Chondrocyte (in vitro differentiated cells): ENCODE measurements around the gene SS18L1. TPM values are rescaled to one million over a fixed set of nuclear protein-coding genes. Genes with fewer than 3 reads are reported as not detected.

Experiments
- DNase-seq: peaks from one replicate; pipeline ENCODE4 v3.0.0; 2021; ENCODE audit warnings: mixed read lengths, low spot score
- H3K27ac Mint-ChIP-seq: one replicate; pipeline ENCODE4 v1.8.0; 2021; ENCODE audit warnings: mild to moderate bottlenecking, moderate library complexity, mixed read lengths; ENCODE audit not compliant: unreplicated experiment
- H3K27me3 Mint-ChIP-seq: 2 replicates; pipeline ENCODE4 v1.8.0; 2021; ENCODE audit warnings: low read depth, mixed read lengths
- H3K36me3 Mint-ChIP-seq: 2 replicates; pipeline ENCODE4 v1.8.0; 2021; ENCODE audit warnings: low read depth, mixed read lengths
- H3K4me1 Mint-ChIP-seq: 2 replicates; pipeline ENCODE4 v1.8.0; 2021; ENCODE audit warnings: low read depth, mild to moderate bottlenecking, mixed read lengths
- H3K4me3 Mint-ChIP-seq: one replicate; pipeline ENCODE4 v1.8.0; 2021; ENCODE audit warnings: mild to moderate bottlenecking, moderate library complexity, mixed read lengths; ENCODE audit not compliant: unreplicated experiment
- H3K9me3 Mint-ChIP-seq: 2 replicates; pipeline ENCODE4 v1.8.0; 2021; ENCODE audit warnings: low read depth, mixed read lengths
- CTCF ChIP-seq: fragments of 200-600 bp; sonication (generic); IDR thresholded peaks from 2 replicates; pipeline ENCODE4 v1.5.0; 2021; ENCODE audit warnings: antibody characterized with exemption, mild to moderate bottlenecking, moderate library complexity
- total RNA-seq: library from RNA; stranded (reverse); gene quantifications from 3 replicates; pipeline ENCODE4 v1.2.1, GENCODE V29; 2021

SS18L1 gene
- total RNA-seq, 1 donor from 2014 or later: 13.4 TPM

DNA sequence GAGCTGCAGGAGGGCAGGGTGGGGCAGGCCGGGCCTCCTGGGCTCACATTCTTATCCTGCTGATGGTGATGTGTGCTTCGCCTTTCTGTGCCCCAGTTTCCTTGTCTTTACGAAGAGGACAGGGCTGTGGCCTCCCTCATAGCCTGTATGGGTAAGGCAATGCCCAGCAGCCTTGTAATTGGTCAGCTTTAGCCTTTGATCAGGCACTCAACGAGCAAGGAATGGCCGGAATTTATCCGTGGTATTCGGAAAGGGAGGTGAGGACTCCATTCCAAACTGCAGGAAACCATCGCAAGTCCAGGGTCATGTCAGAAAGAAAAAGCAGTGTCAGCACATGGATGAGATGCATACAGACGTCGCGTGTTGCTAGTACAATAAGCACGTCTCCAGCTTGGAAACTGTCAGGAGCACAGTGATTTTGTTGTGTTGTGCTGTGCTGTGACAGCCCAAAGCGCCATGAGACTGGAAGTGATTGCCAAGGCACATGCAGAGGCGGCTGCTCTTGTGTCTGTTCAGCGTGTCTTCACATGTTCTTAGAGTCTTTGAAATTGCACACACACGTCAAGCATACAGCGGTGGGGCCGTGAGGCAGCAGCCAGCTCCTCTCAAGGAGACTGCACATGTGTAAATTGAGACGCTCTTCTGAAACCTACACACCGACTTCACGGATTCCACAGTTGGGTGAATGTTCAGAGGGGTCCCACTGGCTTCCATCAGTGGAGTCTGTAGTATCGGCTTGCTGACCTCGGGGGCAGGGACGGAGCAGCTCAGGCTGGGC, 6.2 kb downstream of the SS18L1 start:
- TF ChIP-seq CTCF: no peak
- no peaks in the 10 kb centered on the region for H3K27me3 Mint-ChIP-seq
- H3K9me3 Mint-ChIP-seq: no peaks in the 10 kb centered on the region
- DNase-seq: no peak
- peaks cover 5% of the 10 kb centered on the region for H3K36me3 Mint-ChIP-seq
- peaks cover 33% of the 10 kb centered on the region for H3K4me1 Mint-ChIP-seq
- H3K27ac Mint-ChIP-seq: no peak overlapping the region
- H3K4me3 Mint-ChIP-seq: no peak overlapping the region

DNA sequence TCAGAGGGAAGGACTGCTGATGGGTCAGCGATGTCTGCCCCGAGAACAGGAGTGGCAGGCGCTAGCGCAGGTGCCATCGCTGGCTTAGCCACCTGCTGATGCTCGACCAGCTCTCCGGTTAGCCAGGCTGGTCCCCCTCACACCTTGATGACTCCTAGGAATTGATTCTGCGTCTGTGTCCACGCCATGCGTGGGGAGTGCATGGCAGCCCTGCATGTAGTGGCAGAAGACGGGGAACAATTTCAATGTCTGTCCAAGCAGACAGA, 6.7 kb downstream of the SS18L1 start:
- H3K4me3 Mint-ChIP-seq: no peak overlapping the region
- no peaks in the 10 kb centered on the region for H3K9me3 Mint-ChIP-seq
- peaks cover 5% of the 10 kb centered on the region for H3K36me3 Mint-ChIP-seq
- DNase-seq: no peak
- peaks cover 32% of the 10 kb centered on the region for H3K4me1 Mint-ChIP-seq
- H3K27me3 Mint-ChIP-seq: no peaks in the 10 kb centered on the region
- no peak for TF ChIP-seq CTCF
- H3K27ac Mint-ChIP-seq: no peak overlapping the region

DNA sequence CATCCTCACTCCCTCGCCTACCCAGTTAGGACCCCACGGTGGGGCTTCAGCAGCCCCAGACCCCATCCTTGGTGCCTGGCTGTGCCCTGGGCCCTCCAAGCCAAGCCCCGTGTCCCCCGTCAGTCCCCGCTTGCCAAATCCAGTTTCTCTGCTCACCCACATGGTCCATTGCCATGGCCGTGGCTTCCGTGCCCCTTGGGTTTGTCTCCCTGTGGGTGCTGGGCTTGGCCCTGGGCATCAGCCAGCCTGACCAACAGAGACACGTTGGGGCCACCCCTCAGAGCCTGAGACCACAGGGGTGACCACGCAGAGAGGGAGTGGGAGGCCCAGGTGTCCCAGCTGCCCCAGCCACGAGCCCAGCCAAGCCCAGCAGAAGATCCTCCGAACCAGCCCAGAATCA, 7.7 kb downstream of the SS18L1 start:
- H3K27ac Mint-ChIP-seq: no peak overlapping the region
- DNase-seq: no peak
- H3K4me1 Mint-ChIP-seq: peaks cover 32% of the 10 kb centered on the region
- no peaks in the 10 kb centered on the region for H3K27me3 Mint-ChIP-seq
- no peak for TF ChIP-seq CTCF
- peaks cover 5% of the 10 kb centered on the region for H3K36me3 Mint-ChIP-seq
- no peak overlapping the region for H3K4me3 Mint-ChIP-seq
- H3K9me3 Mint-ChIP-seq: no peaks in the 10 kb centered on the region

- no peaks in the 10 kb centered on the region for H3K9me3 Mint-ChIP-seq
- peaks cover 32% of the 10 kb centered on the region for H3K4me1 Mint-ChIP-seq
- H3K36me3 Mint-ChIP-seq: peaks cover 5% of the 10 kb centered on the region
- no peaks in the 10 kb centered on the region for H3K27me3 Mint-ChIP-seq
- TF ChIP-seq CTCF: no peak
- no peak overlapping the region for H3K27ac Mint-ChIP-seq
- H3K4me3 Mint-ChIP-seq: no peak overlapping the region
- no peak for DNase-seq
These were observed 8.3 kb downstream of the SS18L1 start for GRCh38 chr20:62151835-62152364.

DNA sequence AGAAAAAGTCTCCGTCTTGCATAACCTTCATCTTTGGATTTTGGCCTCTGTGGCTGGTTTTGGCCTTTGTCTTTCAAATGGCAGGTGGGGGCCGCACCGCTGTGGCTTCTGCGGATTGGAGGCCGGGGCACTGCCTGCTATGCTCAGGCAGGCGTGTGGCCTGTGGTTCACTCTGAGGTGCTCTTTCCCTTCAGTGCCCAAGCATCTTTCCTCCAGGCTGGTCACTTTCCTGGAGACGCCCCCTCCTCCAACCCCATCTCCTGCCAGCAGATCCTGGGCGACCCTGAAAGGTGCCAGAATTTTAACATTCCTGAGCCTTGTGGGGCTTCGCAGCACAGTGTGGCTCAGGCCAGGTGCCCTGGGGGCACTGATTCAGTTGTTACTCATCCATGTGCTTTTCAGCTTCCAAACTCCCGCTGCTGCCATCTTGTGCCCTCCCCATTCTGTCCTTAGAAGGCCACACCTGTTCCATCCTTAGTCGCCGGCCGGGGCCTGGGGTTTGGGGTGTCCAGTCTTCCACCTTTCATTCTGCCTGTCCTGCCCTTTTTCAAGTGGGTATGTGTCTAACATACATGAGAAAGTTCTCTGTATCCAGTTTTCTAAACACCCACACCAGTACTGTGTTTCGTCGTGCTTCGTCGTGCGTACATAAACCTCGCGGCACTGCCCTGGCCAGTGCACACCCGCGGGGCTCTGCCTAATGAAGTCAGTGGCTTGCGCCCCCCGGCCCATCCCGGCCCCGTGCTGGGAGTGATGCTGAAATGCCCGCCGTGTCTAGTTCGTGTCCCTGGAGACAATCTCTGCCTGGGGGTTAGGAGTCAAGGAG, 12.1 kb downstream of the SS18L1 start:
- Mint-ChIP-seq H3K4me1 (peaks cover 25% of the 10 kb centered on the region), H3K36me3 (peaks cover 8% of the 10 kb centered on the region), H3K4me3 (no peak overlapping the region), H3K9me3 (no peaks in the 10 kb centered on the region), H3K27ac (peak overlapping the region; percentile 22), H3K27me3 (no peaks in the 10 kb centered on the region)
- no peak for TF ChIP-seq CTCF
- DNase-seq: no peak
